Measurements from ENCODE around the gene RHBDL1. TPM values are rescaled to one million over a fixed set of nuclear protein-coding genes. Genes with fewer than 3 reads are reported as not detected.

Gene RHBDL1
- polyA plus RNA-seq, 6 donors from 2014 or later: not detected

DNA sequence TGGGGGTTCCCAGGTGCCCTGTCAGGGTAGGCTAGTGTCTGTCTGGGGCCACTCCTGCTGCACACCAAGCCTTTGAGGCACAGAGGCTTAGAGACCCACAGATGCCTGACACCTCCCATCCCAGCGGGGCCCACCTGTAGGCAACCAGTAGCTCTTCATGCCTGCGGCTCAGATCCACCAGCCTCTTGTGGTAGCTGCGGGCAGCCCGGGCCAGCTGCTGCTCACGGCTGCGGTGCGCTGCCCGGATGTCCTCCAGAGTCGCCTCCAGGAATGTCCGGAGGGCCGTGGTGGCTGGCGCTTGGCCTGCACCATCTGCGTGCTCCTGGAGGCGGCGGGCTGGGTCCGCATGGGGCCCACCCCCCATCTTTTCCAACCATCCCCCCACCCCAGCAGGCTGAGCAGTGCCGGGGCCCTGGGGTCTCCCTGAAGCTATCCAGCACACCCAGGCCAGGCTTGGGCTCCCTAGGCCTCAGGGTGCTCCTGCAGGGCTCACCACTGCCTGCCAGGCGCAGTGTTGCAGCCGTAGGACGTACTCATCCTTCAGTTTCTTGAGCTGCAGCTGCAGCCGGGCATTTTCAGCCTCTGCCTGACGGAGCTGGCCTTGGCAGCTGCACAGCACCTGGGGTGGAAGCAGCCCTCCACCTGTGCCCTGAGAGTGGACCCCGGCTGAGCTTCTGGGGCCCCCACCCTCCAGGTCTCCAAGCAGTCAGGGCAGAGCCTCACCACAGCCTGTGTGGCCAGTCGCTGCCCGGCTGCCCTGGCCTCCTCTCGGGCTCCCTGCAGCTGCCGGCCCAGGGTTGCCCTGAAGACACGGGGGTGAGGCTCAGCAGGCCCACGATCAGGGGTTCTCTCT, 48.9 kb downstream of the RHBDL1 start:
- DNase-seq: no peak
- Mint-ChIP-seq H3K9me3 (no peaks in the 10 kb centered on the region), H3K36me3 (no peaks in the 10 kb centered on the region), H3K4me1 (peaks cover 5 to 17% (median 8%) of the 10 kb centered on the region in 3 donors), H3K27me3 (no peaks in the 10 kb centered on the region), H3K4me3 (peak overlapping the region in 3 of 8 donors; percentile 42 to 65 (median 65)), H3K27ac (peak overlapping the region in 1 of 6 donors; percentile 81)
- no peak for ATAC-seq (ENCODE audit: low read depth in 2 of 2)

DNA sequence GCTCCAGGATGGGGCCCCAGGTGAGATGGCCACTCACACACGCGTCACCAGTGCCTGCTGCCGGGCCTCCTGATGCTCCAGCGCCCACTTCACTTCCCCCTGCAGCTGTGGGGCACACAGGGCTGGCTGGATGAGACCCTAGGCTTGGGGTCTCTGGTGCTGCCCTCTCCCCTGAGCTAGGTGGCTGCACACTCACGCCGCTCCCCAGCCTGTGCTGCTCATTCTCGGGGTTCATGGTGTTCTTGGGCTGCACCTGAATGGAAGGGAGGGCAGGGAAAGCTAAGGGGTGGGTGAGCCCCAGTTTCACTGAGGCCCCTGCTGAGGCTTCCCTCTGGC, 49.5 kb downstream of the RHBDL1 start:
- DNase-seq (no peak), ATAC-seq (ENCODE audit: low read depth in 2 of 2) (no peak)
- peak overlapping the region in 1 of 6 donors; percentile 81 for H3K27ac Mint-ChIP-seq
- H3K36me3 Mint-ChIP-seq: no peaks in the 10 kb centered on the region
- H3K4me3 Mint-ChIP-seq: peak overlapping the region in 1 of 8 donors; percentile 86
- peaks cover 5 to 11% (median 5%) of the 10 kb centered on the region in 3 donors for H3K4me1 Mint-ChIP-seq
- H3K9me3 Mint-ChIP-seq: no peaks in the 10 kb centered on the region
- H3K27me3 Mint-ChIP-seq: no peaks in the 10 kb centered on the region

DNA sequence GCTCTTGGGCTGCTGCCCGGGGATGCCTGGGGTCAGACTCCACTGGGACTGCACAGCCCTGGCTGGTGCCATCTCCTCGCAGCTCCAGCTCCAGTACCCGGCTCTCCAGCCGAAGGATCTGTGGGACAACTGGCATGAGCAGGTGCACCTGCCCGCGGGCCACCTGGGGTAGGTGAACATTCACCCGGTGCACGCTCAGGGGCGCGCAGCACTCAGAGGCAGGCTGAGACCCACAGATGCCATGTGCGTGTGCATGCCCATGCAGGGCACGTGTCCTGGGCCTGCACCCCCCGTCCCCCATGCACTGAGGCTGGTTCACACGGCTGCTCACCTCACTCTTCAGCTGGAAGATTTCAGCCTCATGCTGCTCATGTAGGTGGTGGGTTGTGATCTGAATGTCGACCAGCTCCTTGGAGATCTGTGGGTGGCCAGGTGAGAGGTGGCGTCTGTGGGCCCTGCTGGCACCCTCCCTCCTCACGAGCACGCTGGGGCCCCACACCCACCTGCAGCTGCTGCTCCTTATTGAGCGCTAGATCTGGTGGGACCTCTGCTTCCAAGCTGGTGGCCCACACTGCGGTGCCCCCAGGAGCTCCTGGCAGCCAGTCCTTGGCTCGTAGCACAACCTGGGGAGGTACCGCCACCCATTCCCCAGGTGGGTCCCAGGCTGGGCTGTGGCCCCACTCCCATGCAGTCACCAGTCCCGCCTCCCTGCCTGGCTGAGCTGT, 50.2 kb downstream of the RHBDL1 start:
- no peaks in the 10 kb centered on the region for H3K9me3 Mint-ChIP-seq
- H3K4me1 Mint-ChIP-seq: peaks cover 0 to 5% (median 5%) of the 10 kb centered on the region in 3 donors
- no peaks in the 10 kb centered on the region for H3K36me3 Mint-ChIP-seq
- DNase-seq (no peak), ATAC-seq (ENCODE audit: low read depth in 2 of 2) (no peak)
- H3K4me3 Mint-ChIP-seq: peak overlapping the region in 6 of 8 donors; percentile 29 to 86 (median 72)
- no peaks in the 10 kb centered on the region for H3K27me3 Mint-ChIP-seq
- peak overlapping the region in 2 of 6 donors; percentile 53 to 59 for H3K27ac Mint-ChIP-seq

DNA sequence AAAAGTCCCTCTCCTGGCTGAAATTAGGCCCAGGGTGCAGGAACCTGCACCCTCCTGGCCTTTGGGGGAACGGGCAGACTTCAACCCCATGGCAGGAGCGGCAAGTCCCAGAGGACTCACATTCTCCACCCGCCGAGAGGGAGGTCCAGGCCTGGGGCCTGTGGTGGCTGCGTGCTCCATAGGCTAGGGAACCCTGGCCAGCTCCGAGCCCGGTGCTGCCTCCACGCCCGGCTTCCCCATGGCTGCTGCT, 50.6 kb downstream of the RHBDL1 start:
- peak overlapping the region in 5 of 8 donors; percentile 70 to 86 (median 76) for H3K4me3 Mint-ChIP-seq
- H3K4me1 Mint-ChIP-seq: peaks cover 0 to 5% (median 5%) of the 10 kb centered on the region in 3 donors
- H3K36me3 Mint-ChIP-seq: no peaks in the 10 kb centered on the region
- no peaks in the 10 kb centered on the region for H3K27me3 Mint-ChIP-seq
- DNase-seq (no peak), ATAC-seq (ENCODE audit: low read depth in 2 of 2) (no peak)
- peak overlapping the region in 2 of 6 donors; percentile 33 to 59 for H3K27ac Mint-ChIP-seq
- H3K9me3 Mint-ChIP-seq: no peaks in the 10 kb centered on the region

DNA sequence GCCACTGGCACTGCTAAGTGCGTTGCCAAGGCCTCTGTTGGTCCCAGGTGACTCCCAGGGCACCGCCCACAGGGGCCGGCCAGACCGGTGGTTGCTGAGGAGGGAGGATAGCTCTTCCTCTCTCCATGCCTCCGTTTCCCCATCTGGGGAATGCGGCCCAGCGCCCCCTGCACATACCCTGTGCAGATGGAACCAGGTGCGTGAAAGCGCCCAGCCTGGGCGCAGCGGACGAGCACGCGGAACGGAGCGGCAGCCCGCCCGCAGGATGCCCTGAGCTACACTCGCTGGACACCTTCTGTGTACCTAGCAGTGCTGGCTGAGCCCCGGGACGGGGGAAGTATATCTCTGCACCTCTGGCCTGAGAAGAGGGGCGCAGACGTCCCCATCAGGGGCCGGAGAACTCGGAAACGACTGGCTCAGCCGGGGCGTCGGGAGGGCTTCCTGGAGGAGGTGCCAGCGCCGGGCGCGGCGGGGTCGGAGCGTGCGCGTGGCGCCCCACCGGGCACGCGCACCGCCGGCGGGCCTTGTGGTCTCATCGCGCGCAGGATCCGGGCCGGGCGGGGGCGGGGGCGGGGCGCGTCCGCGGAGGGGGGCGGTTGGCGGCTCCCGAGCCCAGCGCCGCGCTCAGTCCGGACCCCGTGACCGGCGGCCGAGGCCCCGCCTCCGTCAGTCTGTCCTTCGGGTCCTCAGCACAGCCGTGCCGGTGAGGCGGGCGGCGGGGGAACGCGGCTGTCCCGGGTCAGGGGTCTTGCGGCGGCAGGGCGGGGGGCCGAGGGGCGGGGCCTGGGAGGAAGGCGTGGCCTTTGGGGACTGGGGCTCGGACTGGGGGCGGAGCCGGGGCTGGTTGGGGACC, 51.2 kb downstream of the RHBDL1 start, which contains the start of the genes CCDC78 and HAGHL:
Gene CCDC78, minus strand, starts transcription at position 6 of the 853 bp plus-strand sequence. CDS start 76 bp downstream, outside the sequence.
Gene HAGHL, plus strand, starts transcription at position 669 of the 853 bp plus-strand sequence. CDS start 404 bp downstream, outside the sequence.
- Mint-ChIP-seq H3K4me1 (peaks cover 0 to 5% (median 5%) of the 10 kb centered on the region in 3 donors), H3K27me3 (no peaks in the 10 kb centered on the region), H3K36me3 (no peaks in the 10 kb centered on the region), H3K27ac (peak within 1 kb of the TSS in 5 of 6 donors; percentile 24 to 91 (median 59)), H3K4me3 (peak within 1 kb of the TSS; percentile 74 to 87 (median 82)), H3K9me3 (no peaks in the 10 kb centered on the region)
- DNase-seq (peak; percentile 56), ATAC-seq (ENCODE audit: low read depth in 2 of 2) (peak; percentile 29 to 30)

DNA sequence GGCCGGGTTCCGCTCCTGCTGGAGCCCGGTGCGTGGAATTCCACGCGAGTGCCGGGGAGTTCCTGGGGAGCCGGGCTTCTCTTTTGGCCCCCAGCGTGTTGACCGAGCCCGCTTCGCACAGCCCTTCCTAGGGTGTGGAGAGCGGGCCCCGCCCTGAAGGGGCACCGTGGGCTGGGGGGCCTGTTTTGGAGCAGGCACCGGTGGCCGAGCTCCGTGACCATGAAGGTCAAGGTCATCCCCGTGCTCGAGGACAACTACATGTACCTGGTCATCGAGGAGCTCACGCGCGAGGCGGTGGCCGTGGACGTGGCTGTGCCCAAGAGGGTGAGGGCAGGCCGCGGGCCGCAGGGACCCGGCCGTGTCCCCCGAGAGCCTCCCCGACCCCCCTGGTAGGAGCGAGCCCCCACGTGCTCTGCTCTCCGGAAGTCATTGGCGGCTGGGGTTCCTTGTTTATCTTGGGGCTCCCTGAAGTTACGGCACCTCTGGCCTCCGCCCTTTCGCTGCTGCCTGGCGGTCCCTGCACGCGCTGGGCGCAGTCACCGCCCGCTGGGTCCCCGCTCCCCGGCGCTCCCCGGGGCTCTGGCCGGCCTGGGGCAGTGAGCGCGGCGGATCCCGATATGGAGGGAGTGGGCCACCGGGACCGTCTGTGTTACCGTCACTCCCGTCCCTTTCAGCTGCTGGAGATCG, 52.0 kb downstream of the RHBDL1 start:
- peaks cover 0 to 5% (median 5%) of the 10 kb centered on the region in 3 donors for H3K4me1 Mint-ChIP-seq
- peak overlapping the region in 7 of 8 donors; percentile 45 to 75 (median 54) for H3K4me3 Mint-ChIP-seq
- no peak overlapping the region for H3K27ac Mint-ChIP-seq
- H3K36me3 Mint-ChIP-seq: no peaks in the 10 kb centered on the region
- ATAC-seq (ENCODE audit: low read depth in 2 of 2) (peak; percentile 35 to 40), DNase-seq (peak; percentile 46)
- H3K9me3 Mint-ChIP-seq: no peaks in the 10 kb centered on the region
- H3K27me3 Mint-ChIP-seq: no peaks in the 10 kb centered on the region

Other genes with a start within 250 kb of the RHBDL1 start
- 10 to 100 TPM in 1 of 6 donors, 1 to 10 TPM in 5; 4.3 to 11.0 (median 5.0) TPM for gene CAPN15, start 148.0 kb upstream of the RHBDL1 start, polyA plus RNA-seq (ENCODE audit: low read depth in 6 of 6)
- not detected for gene PRR35, start 115.3 kb upstream of the RHBDL1 start, polyA plus RNA-seq (ENCODE audit: low read depth in 6 of 6)
- 1 to 10 TPM in 4 of 6 donors, under 1 TPM in 2; 0.90 to 3.4 (median 1.9) TPM for gene NHLRC4, start 108.7 kb upstream of the RHBDL1 start, polyA plus RNA-seq (ENCODE audit: low read depth in 6 of 6)
- 10 to 100 TPM in 5 of 6 donors, 1 to 10 TPM in 1; 4.5 to 22.2 (median 12.7) TPM for gene PIGQ, start 105.7 kb upstream of the RHBDL1 start, polyA plus RNA-seq (ENCODE audit: low read depth in 6 of 6)
- gene RAB40C, start 85.6 kb upstream of the RHBDL1 start, polyA plus RNA-seq (ENCODE audit: low read depth in 6 of 6): 10 to 100 TPM in 2 of 6 donors, 1 to 10 TPM in 4; 6.8 to 14.5 (median 9.4) TPM
- gene WFIKKN1, start 44.7 kb upstream of the RHBDL1 start, polyA plus RNA-seq (ENCODE audit: low read depth in 6 of 6): not detected
- 10 to 100 TPM; 66.3 to 87.6 (median 84.9) TPM for gene METTL26, start 39.4 kb upstream of the RHBDL1 start, polyA plus RNA-seq (ENCODE audit: low read depth in 6 of 6)
- gene MCRIP2, start 33.8 kb upstream of the RHBDL1 start, polyA plus RNA-seq (ENCODE audit: low read depth in 6 of 6): 10 to 100 TPM; 20.8 to 46.6 (median 22.7) TPM
- 1 to 10 TPM in 2 of 6 donors, under 1 TPM in 3, not detected in 1; 0.75 to 2.3 (median 0.90) TPM for gene WDR90, start 26.3 kb upstream of the RHBDL1 start, polyA plus RNA-seq (ENCODE audit: low read depth in 6 of 6)
- 10 to 100 TPM; 22.1 to 49.1 (median 35.0) TPM for gene RHOT2, start 7.5 kb upstream of the RHBDL1 start, polyA plus RNA-seq (ENCODE audit: low read depth in 6 of 6)
- gene STUB1, start 4.7 kb downstream of the RHBDL1 start, polyA plus RNA-seq (ENCODE audit: low read depth in 6 of 6): 100 to 1,000 TPM; 121 to 180 (median 128) TPM
- gene JMJD8, start 8.7 kb downstream of the RHBDL1 start, polyA plus RNA-seq (ENCODE audit: low read depth in 6 of 6): 10 to 100 TPM; 38.1 to 62.6 (median 40.0) TPM
- gene WDR24, start 14.7 kb downstream of the RHBDL1 start, polyA plus RNA-seq (ENCODE audit: low read depth in 6 of 6): 10 to 100 TPM in 4 of 6 donors, 1 to 10 TPM in 2; 4.6 to 16.2 (median 11.4) TPM
- gene FBXL16, start 30.1 kb downstream of the RHBDL1 start, polyA plus RNA-seq (ENCODE audit: low read depth in 6 of 6): 1 to 10 TPM in 1 of 6 donors, under 1 TPM in 4, not detected in 1; 0.23 to 7.9 (median 0.56) TPM
- 10 to 100 TPM in 1 of 6 donors, 1 to 10 TPM in 4, not detected in 1; 4.0 to 10.2 (median 6.2) TPM for gene METRN, start 39.4 kb downstream of the RHBDL1 start, polyA plus RNA-seq (ENCODE audit: low read depth in 6 of 6)
- gene ANTKMT, start 45.5 kb downstream of the RHBDL1 start, polyA plus RNA-seq (ENCODE audit: low read depth in 6 of 6): 10 to 100 TPM; 21.5 to 62.0 (median 38.0) TPM
- under 1 TPM in 2 of 6 donors, not detected in 4; 0.41 to 0.95 TPM for gene CCDC78, start 50.8 kb downstream of the RHBDL1 start, polyA plus RNA-seq (ENCODE audit: low read depth in 6 of 6)
- gene HAGHL, start 51.4 kb downstream of the RHBDL1 start, polyA plus RNA-seq (ENCODE audit: low read depth in 6 of 6): 1 to 10 TPM; 1.5 to 8.5 (median 2.9) TPM
- 10 to 100 TPM; 14.1 to 29.6 (median 20.5) TPM for gene CIAO3, start 65.3 kb downstream of the RHBDL1 start, polyA plus RNA-seq (ENCODE audit: low read depth in 6 of 6)
- gene MSLN, start 85.1 kb downstream of the RHBDL1 start, polyA plus RNA-seq (ENCODE audit: low read depth in 6 of 6): not detected
- gene RPUSD1, start 112.7 kb downstream of the RHBDL1 start, polyA plus RNA-seq (ENCODE audit: low read depth in 6 of 6): 10 to 100 TPM; 24.5 to 43.9 (median 33.7) TPM
- gene CHTF18, start 112.9 kb downstream of the RHBDL1 start, polyA plus RNA-seq (ENCODE audit: low read depth in 6 of 6): 1 to 10 TPM; 3.4 to 8.4 (median 4.6) TPM
- gene GNG13, start 125.1 kb downstream of the RHBDL1 start, polyA plus RNA-seq (ENCODE audit: low read depth in 6 of 6): not detected